22Rv1 (cell line): ENCODE results near the gene ARSJ.
"Not testable (repeated sequence)": the region's sequence is repeated elsewhere in the genome, so short reads cannot be mapped to it uniquely, and the experiment has no call there.

Source experiments
- H3K27ac ChIP-seq: fragments of 450-650 bp; 2 replicates; pipeline ENCODE4 v1.5.1; 2017
- CTCF ChIP-seq: fragments of 450-650 bp; IDR thresholded peaks from 2 replicates; pipeline ENCODE4 v1.5.1; 2017; ENCODE audit warnings: mild to moderate bottlenecking
- ZFX ChIP-seq: fragments of 450-650 bp; IDR thresholded peaks from 2 replicates; pipeline ENCODE4 v1.6.1; 2017; ENCODE audit warnings: antibody characterized with exemption, borderline replicate concordance

The ARSJ gene

GRCh38 chr4:113945906-113946305 lies 33.5 kb downstream of the ARSJ start:
- TF ChIP-seq CTCF (no peak), ZFX (no peak)
- H3K27ac ChIP-seq = no peak overlapping the region

GRCh38 chr4:113943863-113944262 lies 35.6 kb downstream of the ARSJ start:
- no peak overlapping the region for H3K27ac ChIP-seq
- TF ChIP-seq CTCF (no peak), ZFX (no peak)

GRCh38 chr4:113943085-113943484 lies 36.4 kb downstream of the ARSJ start:
- H3K27ac ChIP-seq = no peak overlapping the region
- no peak for TF ChIP-seq CTCF

- TF ChIP-seq CTCF = no peak
- TF ChIP-seq ZFX = no peak
- H3K27ac ChIP-seq = no peak overlapping the region
Observed at GRCh38 chr4:113941836-113942235, 37.6 kb downstream of the ARSJ start.

- not testable (repeated sequence) for H3K27ac ChIP-seq
Observed at GRCh38 chr4:113940103-113940502, 39.3 kb downstream of the ARSJ start.

GRCh38 chr4:113935190-113935589 lies 44.3 kb downstream of the ARSJ start:
- H3K27ac ChIP-seq = no peak overlapping the region
- TF ChIP-seq ZFX (no peak), CTCF (no peak)

GRCh38 chr4:113924706-113925105 lies 54.7 kb downstream of the ARSJ start:
- H3K27ac ChIP-seq = not testable (repeated sequence)

- no peak overlapping the region for H3K27ac ChIP-seq
- no peak for TF ChIP-seq CTCF
- TF ChIP-seq ZFX = no peak
Observed at GRCh38 chr4:113921089-113921794, 58.2 kb downstream of the ARSJ start.
